HG02938 (cell line): ENCODE results near the gene TGFBRAP1.

Source experiments
- ATAC-seq: cut with Tn5 transposase; IDR thresholded peaks from one replicate; pipeline ENCODE4 v1.9.1; 2021; ENCODE audit warnings: mild to moderate bottlenecking, moderate library complexity; ENCODE audit not compliant: unreplicated experiment

Gene TGFBRAP1

DNA sequence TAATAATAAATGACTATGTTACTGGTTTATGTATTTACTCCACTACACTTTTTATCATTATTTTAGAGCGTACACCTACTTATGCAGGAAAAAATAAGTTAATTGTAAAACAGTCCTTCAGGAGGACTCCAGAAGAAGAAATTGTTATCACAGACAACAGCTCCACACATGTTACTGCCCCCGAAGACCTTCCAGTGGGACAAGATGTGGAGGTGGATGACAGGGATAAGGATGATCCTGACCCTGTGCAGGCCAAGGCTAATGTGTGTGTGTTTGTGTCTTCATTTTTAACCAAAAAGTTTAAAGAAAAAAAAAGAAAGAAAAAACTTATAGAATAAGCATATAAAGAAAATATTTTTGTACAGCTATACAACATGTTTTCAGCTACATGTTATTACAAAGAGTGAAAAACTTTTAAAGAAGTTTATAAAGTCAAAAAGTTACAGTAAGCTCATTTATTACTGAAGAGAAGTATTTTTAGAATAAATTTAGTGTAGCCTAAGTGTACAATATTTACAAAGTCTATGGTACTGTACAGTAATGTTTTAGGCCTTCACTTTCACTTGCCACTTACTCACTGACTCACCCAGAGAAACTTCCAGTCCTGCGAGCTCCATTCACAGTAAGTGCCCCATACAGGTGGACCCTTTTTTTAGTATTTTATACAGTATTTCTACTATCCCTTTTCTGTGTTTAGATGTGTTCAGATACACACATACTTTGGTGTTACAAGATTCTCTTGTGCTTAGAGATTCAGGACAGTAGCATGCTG, 7.5 kb downstream of the TGFBRAP1 start:
- ATAC-seq = no peak

- ATAC-seq = no peak
These were observed 8.8 kb downstream of the TGFBRAP1 start for GRCh38 chr2:105320651-105321215.

DNA sequence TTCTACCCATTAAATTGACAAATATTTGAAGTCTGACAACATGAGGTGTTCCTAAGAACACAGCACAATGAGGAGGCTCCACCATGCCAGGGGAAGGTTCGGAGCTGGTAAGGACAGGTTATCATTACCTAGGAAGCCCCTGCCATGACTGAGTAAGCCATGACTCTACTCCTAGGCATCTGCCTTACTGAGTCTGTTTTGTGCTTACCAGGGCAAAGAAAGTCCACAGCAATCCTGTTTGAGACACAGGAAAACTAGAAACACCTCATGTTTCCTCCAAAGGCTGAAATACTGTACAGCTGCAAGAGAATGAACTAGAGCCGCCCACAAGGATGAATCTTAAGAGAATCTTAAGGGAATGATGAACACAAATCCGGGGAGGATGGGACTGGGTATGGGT, 11.6 kb downstream of the TGFBRAP1 start:
- no peak for ATAC-seq

GRCh38 chr2:105315314-105315713, 14.2 kb downstream of the TGFBRAP1 start:
- ATAC-seq = peak; percentile 77

- no peak for ATAC-seq
These were observed 15.7 kb downstream of the TGFBRAP1 start for GRCh38 chr2:105313877-105314276.

GRCh38 chr2:105309147-105309545, 20.4 kb downstream of the TGFBRAP1 start:
- no peak for ATAC-seq

DNA sequence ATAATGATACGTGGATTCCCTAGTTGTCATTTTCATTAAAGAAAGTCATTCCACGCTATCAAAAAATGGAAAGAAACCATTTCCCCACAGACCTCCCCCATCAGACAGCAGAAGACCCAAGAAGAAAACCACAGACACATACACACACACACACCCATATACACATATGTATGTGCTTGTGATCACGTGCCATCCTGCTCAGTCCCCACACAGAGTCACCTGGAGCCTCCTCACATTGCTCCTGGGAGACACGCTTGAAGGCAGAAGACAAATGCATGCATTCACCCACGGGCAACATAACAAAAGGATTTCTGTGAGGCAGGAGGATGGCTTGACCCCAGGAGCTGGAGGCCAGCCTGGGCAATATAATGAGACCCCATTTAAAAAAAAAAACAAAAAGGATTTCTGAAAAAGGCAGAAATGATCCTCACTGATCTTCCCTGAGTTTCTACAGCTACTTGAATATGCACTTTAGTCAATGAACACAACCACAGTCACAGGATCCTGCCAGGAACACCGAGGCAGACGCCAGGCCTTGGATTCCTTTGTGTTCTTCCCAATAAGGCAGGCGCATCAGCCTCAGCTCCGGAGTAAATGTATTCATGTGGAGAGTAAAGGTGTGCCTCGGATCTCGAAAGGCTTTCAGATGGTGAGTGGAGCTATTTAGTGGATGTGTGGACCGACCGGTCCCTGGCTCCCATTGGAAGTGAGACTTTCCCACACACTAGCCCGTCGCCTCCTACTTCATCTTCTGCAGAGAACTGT, 21.0 kb downstream of the TGFBRAP1 start:
- ATAC-seq = no peak

GRCh38 chr2:105307962-105308361, 21.6 kb downstream of the TGFBRAP1 start:
- no peak for ATAC-seq

GRCh38 chr2:105307550-105307949, 22.0 kb downstream of the TGFBRAP1 start:
- ATAC-seq = no peak

- ATAC-seq = no peak
These were observed 22.4 kb downstream of the TGFBRAP1 start for GRCh38 chr2:105307146-105307545.

DNA sequence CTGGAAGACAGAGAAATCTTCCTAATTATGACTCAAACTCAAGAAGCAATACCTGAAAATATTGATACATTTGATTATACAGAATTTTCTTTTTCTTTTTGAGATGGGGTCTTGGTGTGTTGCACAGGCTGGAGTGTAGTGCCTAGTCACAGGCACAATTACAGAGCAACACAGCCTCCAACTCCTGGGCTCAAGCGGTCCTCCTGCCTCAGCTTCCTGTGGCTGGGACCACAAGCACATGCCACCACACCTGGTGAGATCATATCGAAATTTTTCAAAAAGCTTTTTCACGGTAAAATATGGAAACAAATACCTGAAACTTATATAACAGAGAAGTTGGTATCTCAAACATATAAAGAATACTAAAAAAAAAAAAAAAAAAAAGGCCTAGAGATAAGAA, 27.9 kb downstream of the TGFBRAP1 start:
- ATAC-seq = no peak

- no peak for ATAC-seq
These were observed 30.2 kb downstream of the TGFBRAP1 start for GRCh38 chr2:105299290-105299689.

- ATAC-seq = no peak
These were observed 31.5 kb downstream of the TGFBRAP1 start for GRCh38 chr2:105298017-105298416.

- ATAC-seq = no peak
These were observed 32.3 kb downstream of the TGFBRAP1 start for GRCh38 chr2:105297216-105297615.

GRCh38 chr2:105296017-105296611, 33.4 kb downstream of the TGFBRAP1 start:
- no peak for ATAC-seq

- ATAC-seq = peak; percentile 69
These were observed 34.6 kb downstream of the TGFBRAP1 start for GRCh38 chr2:105294844-105295481.

DNA sequence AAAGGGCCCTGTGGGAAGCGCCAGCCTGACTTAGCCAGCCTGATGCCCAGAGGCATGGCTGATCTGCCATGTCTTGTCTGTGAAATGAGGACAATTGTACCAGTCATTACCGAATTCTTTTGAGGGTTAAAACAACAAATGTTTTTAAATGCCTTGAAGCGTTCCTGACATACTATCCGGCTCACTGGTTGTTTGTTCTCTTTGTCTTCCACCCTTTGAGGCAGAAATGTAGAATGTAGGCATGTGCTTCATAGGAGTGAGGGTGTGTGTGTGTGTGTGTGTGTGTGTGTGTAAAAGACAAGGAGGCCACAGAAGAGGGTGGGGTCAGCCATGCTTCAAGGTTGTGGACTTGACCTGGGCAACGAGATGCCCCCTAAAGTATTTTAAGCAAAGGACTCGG, 35.5 kb downstream of the TGFBRAP1 start:
- no peak for ATAC-seq

DNA sequence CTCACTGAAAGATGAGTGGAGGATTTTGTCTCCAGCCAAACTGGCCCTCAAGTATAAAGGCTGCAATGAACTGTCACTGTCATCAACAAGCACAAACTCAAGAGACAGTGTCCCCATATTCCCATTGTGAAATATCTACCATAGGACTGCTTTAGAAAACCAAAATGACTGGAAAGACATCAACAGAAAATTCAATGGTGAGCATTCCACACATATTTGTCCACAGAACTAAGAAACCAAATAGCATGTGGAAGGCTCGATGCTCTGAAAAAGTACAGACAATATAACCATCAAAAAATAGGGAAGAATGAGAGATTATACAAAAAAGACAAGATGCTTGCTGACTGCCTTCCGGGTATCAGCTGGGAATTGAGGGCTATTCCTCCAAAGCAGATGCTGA, 37.6 kb downstream of the TGFBRAP1 start:
- no peak for ATAC-seq

DNA sequence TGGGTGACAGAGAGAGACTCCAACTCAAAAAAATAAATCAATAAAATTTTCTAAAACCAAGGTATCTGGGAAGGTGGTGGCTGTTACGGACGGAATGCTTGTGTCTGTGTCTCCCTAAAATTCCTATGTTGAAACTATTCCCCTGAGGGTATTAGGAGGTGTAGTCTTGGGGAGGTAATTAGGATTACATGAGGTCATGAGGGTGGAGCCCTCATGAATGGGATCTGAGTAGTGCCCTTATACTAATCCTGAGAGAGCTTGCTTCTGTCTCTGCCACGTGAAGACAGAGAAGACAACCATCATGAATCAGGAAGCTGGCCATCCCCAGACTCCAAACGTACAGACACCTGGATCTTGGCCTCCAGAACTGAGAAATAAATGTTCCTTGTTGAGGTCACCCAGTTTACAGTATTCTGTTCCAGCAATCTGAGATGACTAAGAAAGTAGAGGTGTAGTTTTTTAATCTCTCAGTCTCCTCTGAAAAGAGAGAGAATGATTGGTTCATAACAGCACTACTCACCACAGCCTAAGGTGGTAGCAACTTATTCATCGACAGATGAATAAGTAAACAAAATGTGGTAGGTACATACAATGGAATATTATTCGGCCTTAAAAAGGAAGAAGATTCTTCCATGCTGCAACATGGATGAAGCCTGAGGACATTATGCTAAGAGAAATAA, 38.4 kb downstream of the TGFBRAP1 start:
- no peak for ATAC-seq

- no peak for ATAC-seq
These were observed 41.4 kb downstream of the TGFBRAP1 start for GRCh38 chr2:105288133-105288532.

DNA sequence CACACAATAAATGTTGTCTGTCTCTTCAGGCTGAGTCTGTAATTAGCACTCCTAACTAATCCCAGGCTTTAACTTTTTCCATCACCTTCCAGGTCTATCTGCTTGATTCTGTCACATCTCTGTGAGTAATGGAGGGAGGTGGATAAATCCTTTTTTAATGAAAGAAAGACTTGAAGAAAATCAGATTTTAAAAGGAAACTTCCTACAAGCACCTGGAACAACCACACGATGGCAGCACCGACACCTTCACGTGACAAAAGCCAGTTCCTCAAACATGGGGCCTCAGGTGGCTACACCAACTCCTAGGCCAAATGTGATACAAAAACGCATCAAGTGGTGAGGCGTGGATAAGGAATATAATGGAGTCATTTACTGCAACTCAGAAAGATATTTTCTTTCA, 41.8 kb downstream of the TGFBRAP1 start:
- no peak for ATAC-seq
